Measurements from ENCODE around the gene MFSD2A. TPM values are rescaled to one million over a fixed set of nuclear protein-coding genes. Genes with fewer than 3 reads are reported as not detected.
A peak's percentile ranks its signal among the peaks of the same experiment; 100 is the strongest.
"Not testable (repeated sequence)": the region's sequence is repeated elsewhere in the genome, so short reads cannot be mapped to it uniquely, and the experiment has no call there.

Gene MFSD2A
- total and polyA plus RNA-seq, 9 donors = 0.62 to 6.8 (median 1.8) TPM

GRCh38 chr1:39996396-39997004 lies 41.6 kb downstream of the MFSD2A start:
- Histone ChIP-seq H3K27me3 (ENCODE audit: control insufficient read depth, insufficient read depth, low read length) (no peaks in the 10 kb centered on the region), H3K9me3 (replicated peaks; ENCODE audit: control insufficient read depth, low read depth, low read length) (no peaks in the 10 kb centered on the region), H3K36me3 (ENCODE audit: control insufficient read depth, insufficient read depth, low read length) (no peaks in the 10 kb centered on the region), H3K4me1 (ENCODE audit: control insufficient read depth, insufficient read depth, low read length) (no peaks in the 10 kb centered on the region), H3K4me3 (ENCODE audit: low read length) (no peak overlapping the region), H3K27ac (ENCODE audit: low read length) (no peak overlapping the region)
- DNase-seq = no peak

GRCh38 chr1:40001456-40001855 lies 46.5 kb downstream of the MFSD2A start:
- H3K27me3 ChIP-seq (ENCODE audit: control insufficient read depth, insufficient read depth, low read length) = no peaks in the 10 kb centered on the region
- H3K36me3 ChIP-seq (ENCODE audit: control insufficient read depth, insufficient read depth, low read length) = no peaks in the 10 kb centered on the region
- no peak for DNase-seq
- no peaks in the 10 kb centered on the region for H3K4me1 ChIP-seq (ENCODE audit: control insufficient read depth, insufficient read depth, low read length)
- no peak overlapping the region for H3K4me3 ChIP-seq (ENCODE audit: low read length)
- no peak overlapping the region for H3K27ac ChIP-seq (ENCODE audit: low read length)
- H3K9me3 ChIP-seq (replicated peaks; ENCODE audit: control insufficient read depth, low read depth, low read length) = peaks cover 3% of the 10 kb centered on the region
- WGBS (ENCODE audit: insufficient coverage) = no CpG with 5 or more reads among the region's 2 CpGs

GRCh38 chr1:40003156-40004093 lies 48.5 kb downstream of the MFSD2A start:
- peak; percentile 35 for DNase-seq
- no peak overlapping the region for H3K27ac ChIP-seq (ENCODE audit: low read length)

GRCh38 chr1:40004857-40005256 lies 49.9 kb downstream of the MFSD2A start:
- Histone ChIP-seq H3K4me3 (ENCODE audit: low read length) (no peak overlapping the region), H3K27me3 (ENCODE audit: control insufficient read depth, insufficient read depth, low read length) (no peaks in the 10 kb centered on the region), H3K9me3 (replicated peaks; ENCODE audit: control insufficient read depth, low read depth, low read length) (peaks cover 3% of the 10 kb centered on the region), H3K4me1 (ENCODE audit: control insufficient read depth, insufficient read depth, low read length) (no peaks in the 10 kb centered on the region), H3K27ac (ENCODE audit: low read length) (no peak overlapping the region), H3K36me3 (ENCODE audit: control insufficient read depth, insufficient read depth, low read length) (no peaks in the 10 kb centered on the region)
- no CpG with 5 or more reads among the region's 2 CpGs for WGBS (ENCODE audit: insufficient coverage)
- no peak for DNase-seq

More at GRCh38 chr1:40003156-40004093, 48.5 kb downstream of the MFSD2A start:
- no peaks in the 10 kb centered on the region for H3K4me1 ChIP-seq (ENCODE audit: control insufficient read depth, insufficient read depth, low read length)
- H3K36me3 ChIP-seq (ENCODE audit: control insufficient read depth, insufficient read depth, low read length) = no peaks in the 10 kb centered on the region
- peaks cover 3% of the 10 kb centered on the region for H3K9me3 ChIP-seq (replicated peaks; ENCODE audit: control insufficient read depth, low read depth, low read length)
- no peaks in the 10 kb centered on the region for H3K27me3 ChIP-seq (ENCODE audit: control insufficient read depth, insufficient read depth, low read length)
- WGBS (ENCODE audit: insufficient coverage) = 88% methylated on average over 1 of the region's 10 CpGs
- no peak overlapping the region for H3K4me3 ChIP-seq (ENCODE audit: low read length)

GRCh38 chr1:40007481-40008034 lies 52.6 kb downstream of the MFSD2A start:
- not testable (repeated sequence) for DNase-seq; H3K27ac ChIP-seq (ENCODE audit: low read length); H3K4me1 ChIP-seq (ENCODE audit: control insufficient read depth, insufficient read depth, low read length); H3K36me3 ChIP-seq (ENCODE audit: control insufficient read depth, insufficient read depth, low read length); H3K27me3 ChIP-seq (ENCODE audit: control insufficient read depth, insufficient read depth, low read length); H3K9me3 ChIP-seq (replicated peaks; ENCODE audit: control insufficient read depth, low read depth, low read length); H3K4me3 ChIP-seq (ENCODE audit: low read length)
- 100% methylated on average over 1 of the region's 3 CpGs for whole genome bisulfite sequencing (ENCODE audit: insufficient coverage)

GRCh38 chr1:40011198-40011597 lies 56.3 kb downstream of the MFSD2A start:
- no peak overlapping the region for H3K4me3 ChIP-seq (ENCODE audit: low read length)
- no peaks in the 10 kb centered on the region for H3K27me3 ChIP-seq (ENCODE audit: control insufficient read depth, insufficient read depth, low read length)
- H3K9me3 ChIP-seq (replicated peaks; ENCODE audit: control insufficient read depth, low read depth, low read length) = peaks cover 2% of the 10 kb centered on the region
- H3K36me3 ChIP-seq (ENCODE audit: control insufficient read depth, insufficient read depth, low read length) = no peaks in the 10 kb centered on the region
- DNase-seq = no peak
- WGBS (ENCODE audit: insufficient coverage) = 92% methylated on average over 2 of the region's 3 CpGs
- no peak overlapping the region for H3K27ac ChIP-seq (ENCODE audit: low read length)
- H3K4me1 ChIP-seq (ENCODE audit: control insufficient read depth, insufficient read depth, low read length) = no peaks in the 10 kb centered on the region

GRCh38 chr1:40014253-40014706 lies 59.3 kb downstream of the MFSD2A start:
- Histone ChIP-seq H3K27ac (ENCODE audit: low read length) (no peak overlapping the region), H3K4me3 (ENCODE audit: low read length) (no peak overlapping the region), H3K4me1 (ENCODE audit: control insufficient read depth, insufficient read depth, low read length) (no peaks in the 10 kb centered on the region), H3K9me3 (replicated peaks; ENCODE audit: control insufficient read depth, low read depth, low read length) (peaks cover 6% of the 10 kb centered on the region), H3K36me3 (ENCODE audit: control insufficient read depth, insufficient read depth, low read length) (no peaks in the 10 kb centered on the region), H3K27me3 (ENCODE audit: control insufficient read depth, insufficient read depth, low read length) (peaks cover 6% of the 10 kb centered on the region)
- WGBS (ENCODE audit: insufficient coverage) = 88% methylated on average over 3 of the region's 3 CpGs
- DNase-seq = no peak

GRCh38 chr1:40014812-40015594 lies 60.1 kb downstream of the MFSD2A start:
- H3K9me3 ChIP-seq (replicated peaks; ENCODE audit: control insufficient read depth, low read depth, low read length) = peaks cover 6% of the 10 kb centered on the region
- 72% methylated on average over 4 of the region's 10 CpGs for WGBS (ENCODE audit: insufficient coverage)
- DNase-seq = no peak
- H3K4me3 ChIP-seq (ENCODE audit: low read length) = no peak overlapping the region
- no peak overlapping the region for H3K27ac ChIP-seq (ENCODE audit: low read length)
- peaks cover 6% of the 10 kb centered on the region for H3K27me3 ChIP-seq (ENCODE audit: control insufficient read depth, insufficient read depth, low read length)
- H3K36me3 ChIP-seq (ENCODE audit: control insufficient read depth, insufficient read depth, low read length) = no peaks in the 10 kb centered on the region
- H3K4me1 ChIP-seq (ENCODE audit: control insufficient read depth, insufficient read depth, low read length) = no peaks in the 10 kb centered on the region

GRCh38 chr1:40017951-40018575 lies 63.1 kb downstream of the MFSD2A start:
- no peaks in the 10 kb centered on the region for H3K36me3 ChIP-seq (ENCODE audit: control insufficient read depth, insufficient read depth, low read length)
- no peak for DNase-seq
- WGBS (ENCODE audit: insufficient coverage) = 87% methylated on average over 3 of the region's 5 CpGs
- no peaks in the 10 kb centered on the region for H3K4me1 ChIP-seq (ENCODE audit: control insufficient read depth, insufficient read depth, low read length)
- no peak overlapping the region for H3K27ac ChIP-seq (ENCODE audit: low read length)
- no peak overlapping the region for H3K4me3 ChIP-seq (ENCODE audit: low read length)
- peaks cover 5% of the 10 kb centered on the region for H3K9me3 ChIP-seq (replicated peaks; ENCODE audit: control insufficient read depth, low read depth, low read length)
- peaks cover 6% of the 10 kb centered on the region for H3K27me3 ChIP-seq (ENCODE audit: control insufficient read depth, insufficient read depth, low read length)

Measured in muscle of leg (tissue), 11 donors.